Measurements from ENCODE around the gene ZFAND3.
"Not testable (repeated sequence)": the region's sequence is repeated elsewhere in the genome, so short reads cannot be mapped to it uniquely, and the experiment has no call there.

ZFAND3 gene

DNA sequence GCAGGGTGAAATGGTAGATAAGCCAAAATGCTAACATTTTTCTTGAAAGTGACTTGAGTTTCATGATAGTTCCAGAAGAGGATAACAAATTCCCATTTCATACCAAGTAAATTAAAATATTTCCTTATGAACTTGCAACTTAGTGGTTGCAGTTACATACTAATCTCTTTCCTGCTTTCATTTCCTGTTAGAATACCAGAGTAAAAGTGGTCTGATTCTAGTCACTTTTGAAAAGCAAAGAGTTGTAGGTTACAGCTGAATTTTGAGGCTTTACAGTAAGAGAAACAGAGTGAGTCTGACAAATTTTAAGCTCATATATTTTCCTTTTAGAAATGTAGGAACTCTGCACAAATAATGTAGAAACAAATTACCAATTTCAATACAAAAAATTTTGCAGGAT lies 117.4 kb downstream of the ZFAND3 start:
- peak; percentile 33 for DNase-seq (ENCODE audit: low spot score)

DNA sequence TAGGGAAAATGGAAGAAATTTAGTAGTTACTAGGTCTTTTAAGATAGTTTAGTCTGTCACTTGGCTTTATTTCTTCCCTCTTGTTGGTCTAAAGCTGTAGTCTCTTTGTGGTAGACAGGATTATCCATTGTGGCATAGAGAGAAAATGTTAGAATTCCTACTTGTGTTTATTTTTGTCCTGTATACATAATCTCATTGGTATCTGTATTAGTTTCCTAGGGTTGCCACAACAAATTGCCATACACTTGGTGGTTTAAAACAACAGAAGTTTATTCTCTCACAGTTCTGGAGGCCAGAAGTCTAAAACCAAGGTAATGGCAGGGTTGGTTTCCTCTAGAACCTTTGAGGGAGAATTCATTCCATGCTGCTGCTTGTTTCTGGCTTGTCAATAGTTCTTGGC lies 119.4 kb downstream of the ZFAND3 start:
- DNase-seq (ENCODE audit: low spot score): no peak

GRCh38 chr6:37940074-37940847 lies 120.7 kb downstream of the ZFAND3 start:
- DNase-seq (ENCODE audit: low spot score): no peak

- no peak for DNase-seq (ENCODE audit: low spot score)
These were observed 122.3 kb downstream of the ZFAND3 start for GRCh38 chr6:37941871-37942270.

DNA sequence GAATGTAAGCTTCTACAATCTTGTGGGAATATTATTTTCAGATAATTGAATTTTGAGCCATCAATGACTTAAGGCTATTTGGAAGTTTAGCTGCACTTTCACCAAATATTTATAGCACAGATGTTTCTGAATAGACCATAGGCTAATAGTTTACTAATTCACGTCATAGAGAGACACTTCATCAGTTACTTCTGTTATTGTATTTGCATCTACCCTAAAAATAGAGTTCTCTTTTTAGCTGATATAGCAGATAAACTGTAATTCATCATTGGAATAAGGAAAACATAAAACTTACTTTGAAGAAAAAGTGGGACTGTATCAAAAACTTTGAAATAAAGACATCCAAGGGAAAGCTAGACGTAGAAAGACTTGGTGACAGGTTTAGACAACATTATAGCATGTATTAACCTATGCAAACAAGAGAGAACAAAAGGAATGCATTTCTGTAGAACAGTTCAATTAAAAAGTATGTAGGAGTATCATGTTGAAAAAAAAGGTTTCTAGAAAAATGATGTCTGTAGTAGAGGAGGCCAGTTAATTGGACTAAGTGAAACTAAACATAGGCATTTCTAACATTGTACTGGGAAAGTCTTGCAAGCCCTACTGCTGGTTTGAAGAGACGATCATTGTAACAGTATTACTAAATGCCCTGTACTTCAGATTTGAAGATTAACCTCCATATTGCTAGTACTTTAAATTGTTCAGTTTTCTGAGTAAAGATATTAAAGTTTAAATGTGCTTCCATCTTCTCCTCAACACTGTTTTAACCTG lies 123.3 kb downstream of the ZFAND3 start:
- no peak for DNase-seq (ENCODE audit: low spot score)

- DNase-seq (ENCODE audit: low spot score): no peak
These were observed 124.0 kb downstream of the ZFAND3 start for GRCh38 chr6:37943436-37944058.

DNA sequence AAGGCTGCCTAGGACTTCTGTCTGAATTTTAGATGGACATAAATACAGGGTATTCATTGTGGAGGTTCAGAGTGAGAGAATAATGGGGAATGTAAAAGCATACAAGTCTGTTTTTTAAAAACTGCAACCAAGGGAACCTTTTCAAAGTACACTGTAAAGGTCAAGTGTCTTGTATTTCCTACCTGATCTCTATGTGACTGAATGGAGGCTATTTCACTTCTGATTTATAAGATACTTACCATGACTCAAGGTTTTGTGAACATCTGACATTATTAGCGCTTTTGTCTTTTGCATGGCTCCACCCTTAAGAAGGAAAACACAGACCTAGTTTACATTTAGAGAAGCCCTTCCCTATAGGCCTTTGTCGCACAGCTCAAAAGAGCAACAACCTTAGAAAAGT lies 126.5 kb downstream of the ZFAND3 start:
- no peak for DNase-seq (ENCODE audit: low spot score)

GRCh38 chr6:37947468-37947867 lies 127.9 kb downstream of the ZFAND3 start:
- no peak for DNase-seq (ENCODE audit: low spot score)

DNA sequence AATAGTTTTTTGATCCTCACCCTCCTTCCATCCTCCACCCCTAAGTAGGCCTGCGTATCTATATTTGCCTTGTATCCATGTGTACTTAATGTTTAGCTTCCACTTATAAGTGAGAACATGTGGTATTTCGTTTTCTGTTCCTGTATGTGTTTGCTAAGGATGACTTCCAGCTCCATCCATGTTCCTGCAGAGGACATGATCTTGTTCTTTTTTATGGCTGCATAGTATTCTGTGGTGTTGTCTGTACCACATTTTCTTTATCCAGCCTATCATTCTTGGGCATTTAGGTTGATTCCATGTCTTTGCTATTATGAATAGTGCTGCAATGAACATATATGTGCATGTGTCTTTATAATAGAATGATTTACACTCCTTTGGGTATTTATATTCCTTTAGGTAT lies 129.1 kb downstream of the ZFAND3 start:
- DNase-seq (ENCODE audit: low spot score): not testable (repeated sequence)

DNA sequence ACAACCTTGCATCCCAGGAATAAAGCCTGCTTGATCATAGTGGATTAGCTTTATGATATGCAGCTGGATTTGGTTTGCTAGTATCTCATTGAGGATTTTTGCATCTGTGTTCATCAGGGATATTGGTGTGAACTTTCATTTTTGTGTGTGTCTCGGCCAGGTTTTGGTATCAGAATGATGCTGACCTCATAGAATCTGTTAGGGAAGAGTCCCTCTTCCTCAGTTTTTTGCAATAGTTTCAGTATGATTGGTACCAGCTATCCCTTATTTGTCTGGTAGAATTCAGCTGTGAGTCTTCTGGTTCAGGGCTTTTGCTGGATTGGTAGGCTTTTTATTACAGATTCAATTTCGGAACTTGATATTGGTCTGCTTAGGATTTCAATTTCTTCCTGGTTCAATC lies 132.5 kb downstream of the ZFAND3 start:
- peak; percentile 47 for DNase-seq (ENCODE audit: low spot score)

GRCh38 chr6:37954791-37955190 lies 135.3 kb downstream of the ZFAND3 start:
- no peak for DNase-seq (ENCODE audit: low spot score)

DNA sequence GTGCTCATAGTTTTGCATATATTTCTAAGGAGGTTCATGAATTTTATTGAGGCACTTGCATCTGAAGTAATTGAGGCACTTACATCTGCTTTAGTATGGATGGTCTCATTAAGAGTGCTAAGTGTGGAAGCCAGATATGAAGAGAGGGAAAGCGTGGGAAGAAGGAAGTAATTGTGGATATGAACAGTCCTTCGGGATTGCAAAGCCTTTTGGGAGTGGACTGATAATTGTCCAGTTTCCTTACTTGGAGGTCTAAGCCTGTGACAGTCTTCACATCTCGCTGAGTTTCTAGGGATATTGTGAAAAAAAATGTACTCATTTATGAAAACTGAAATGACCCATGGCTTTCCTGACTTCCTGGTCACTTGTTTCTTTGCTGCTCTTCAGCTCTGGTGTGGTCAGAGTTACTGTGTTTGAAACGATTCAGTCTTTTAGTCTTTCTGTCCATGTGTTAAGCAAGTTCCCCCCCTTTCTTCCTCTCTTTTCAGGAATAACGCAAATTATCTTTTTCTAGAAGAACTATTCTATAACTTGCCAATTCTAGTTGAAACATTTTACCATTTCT lies 137.3 kb downstream of the ZFAND3 start:
- DNase-seq (ENCODE audit: low spot score): no peak

GRCh38 chr6:37959061-37959460 lies 139.5 kb downstream of the ZFAND3 start:
- no peak for DNase-seq (ENCODE audit: low spot score)

- no peak for DNase-seq (ENCODE audit: low spot score)
These were observed 140.8 kb downstream of the ZFAND3 start for GRCh38 chr6:37960139-37960935.

GRCh38 chr6:37962481-37963080 lies 143.1 kb downstream of the ZFAND3 start:
- DNase-seq (ENCODE audit: low spot score): not testable (repeated sequence)

- DNase-seq (ENCODE audit: low spot score): no peak
These were observed 146.6 kb downstream of the ZFAND3 start for GRCh38 chr6:37965964-37966676.

GRCh38 chr6:37966801-37967200 lies 147.3 kb downstream of the ZFAND3 start:
- no peak for DNase-seq (ENCODE audit: low spot score)

- no peak for DNase-seq (ENCODE audit: low spot score)
These were observed 148.1 kb downstream of the ZFAND3 start for GRCh38 chr6:37967651-37968050.

- no peak for DNase-seq (ENCODE audit: low spot score)
These were observed 151.7 kb downstream of the ZFAND3 start for GRCh38 chr6:37971266-37971665.

DNA sequence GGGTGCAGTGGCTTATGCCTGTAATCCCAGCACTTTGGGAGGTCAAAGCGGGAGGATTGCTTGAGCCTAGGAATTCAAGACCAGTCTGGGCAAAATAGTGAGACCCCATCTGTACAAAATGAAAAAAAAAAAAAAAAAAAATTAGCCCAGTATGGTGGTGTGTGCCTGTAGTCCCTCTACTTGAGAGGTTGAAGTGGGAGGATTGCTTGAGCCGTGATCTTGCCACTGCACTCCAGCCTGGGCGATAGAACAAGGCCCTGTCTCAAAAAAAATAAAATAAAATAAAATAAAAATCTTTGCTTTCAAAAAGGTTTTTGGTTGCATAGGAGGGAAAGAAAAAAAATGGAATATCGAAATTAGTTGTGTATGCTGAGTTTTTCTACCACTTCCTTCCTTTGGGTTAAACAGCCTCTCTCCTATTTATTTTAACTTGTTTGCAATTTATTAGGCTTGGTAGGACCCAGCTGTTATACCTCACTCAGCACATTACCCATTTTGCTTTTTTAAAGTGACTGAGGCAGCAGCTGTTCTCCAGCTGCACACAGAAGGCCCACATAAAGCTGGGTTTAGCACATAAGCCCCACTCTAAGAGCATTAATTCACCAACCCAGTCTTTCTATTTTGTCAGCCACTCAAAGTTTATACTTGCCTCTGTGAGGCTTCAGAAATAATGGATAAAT lies 152.3 kb downstream of the ZFAND3 start:
- no peak for DNase-seq (ENCODE audit: low spot score)
